Liver (tissue), 9 donors: ENCODE measurements around the gene CEACAM19. TPM values are rescaled to one million over a fixed set of nuclear protein-coding genes. Genes with fewer than 3 reads are reported as not detected.
"Not testable (repeated sequence)": the region's sequence is repeated elsewhere in the genome, so short reads cannot be mapped to it uniquely, and the experiment has no call there.

ENCODE experiments used
- DNase-seq: peaks from one replicate; pipeline ENCODE4 v3.0.0-alpha.2; 2017; ENCODE audit warnings: low spot score
- H3K27ac ChIP-seq, 2 donors: one replicate each; pipeline ENCODE4 v1.7.0; 2013; ENCODE audit warnings: inconsistent platforms in 2 of 2, low read length in 2 of 2, control low read depth in 1 of 2, low read depth in 1 of 2, mild to moderate bottlenecking in 1 of 2
- H3K27me3 ChIP-seq, 4 donors: one replicate each; pipeline versions ENCODE4 v1.6.1 to v1.7.0; 2013; ENCODE audit warnings: low read length in 3 of 4, inconsistent platforms in 1 of 4, mild to moderate bottlenecking in 1 of 4, moderate library complexity in 1 of 4; ENCODE audit not compliant: control insufficient read depth in 4 of 4, insufficient read depth in 4 of 4
- H3K36me3 ChIP-seq, 4 donors: one replicate each; pipeline versions ENCODE4 v1.6.1 to v1.7.0; 2013; ENCODE audit warnings: low read length in 3 of 4, mild to moderate bottlenecking in 3 of 4, low read depth in 1 of 4, moderate library complexity in 1 of 4; ENCODE audit not compliant: control insufficient read depth in 4 of 4, insufficient read depth in 3 of 4
- H3K4me1 ChIP-seq, 4 donors: one replicate each; pipeline versions ENCODE4 v1.6.1 to v1.7.0; 2013; ENCODE audit warnings: low read length in 3 of 4, mild to moderate bottlenecking in 3 of 4, moderate library complexity in 1 of 4; ENCODE audit not compliant: control insufficient read depth in 4 of 4, insufficient read depth in 4 of 4
- H3K4me3 ChIP-seq, 3 donors: one replicate each; pipeline versions ENCODE4 v1.6.1 to v1.7.0; 2013; ENCODE audit warnings: low read length in 3 of 3, control low read depth in 1 of 3, low read depth in 1 of 3, mild to moderate bottlenecking in 1 of 3
- H3K9ac ChIP-seq, 2 donors: one replicate each; pipeline ENCODE4 v1.7.0; 2013; ENCODE audit warnings: low read length in 2 of 2, mild to moderate bottlenecking in 2 of 2, moderate library complexity in 2 of 2, control low read depth in 1 of 2, low read depth in 1 of 2
- H3K9me3 ChIP-seq, 4 donors: one replicate each; pipeline versions ENCODE4 v1.6.1 to v1.7.0; 2013; ENCODE audit warnings: low read length in 3 of 4; ENCODE audit not compliant: control insufficient read depth in 4 of 4
- EGR1 ChIP-seq, 2 donors: IDR thresholded peaks; 2 replicates each; pipeline ENCODE4 v1.6.1; 2016 to 2018; ENCODE audit warnings: antibody characterized with exemption in 2 of 2, low read depth in 2 of 2
- FOXA1 ChIP-seq: IDR thresholded peaks from 2 replicates; pipeline ENCODE4 v1.6.1; 2016; ENCODE audit warnings: antibody characterized with exemption
- FOXA2 ChIP-seq: IDR thresholded peaks from 2 replicates; pipeline ENCODE4 v1.6.1; 2016; ENCODE audit warnings: antibody characterized with exemption
- GABPA ChIP-seq, 2 donors: IDR thresholded peaks in 1 of 2; conservative IDR thresholded peaks in 1 of 2; 2 replicates each; pipeline ENCODE4 v1.6.1; 2016; ENCODE audit warnings: antibody characterized with exemption in 2 of 2, mild to moderate bottlenecking in 1 of 2, moderate library complexity in 1 of 2
- HNF4A ChIP-seq, 2 donors: conservative IDR thresholded peaks; 2 replicates each; pipeline ENCODE4 v1.6.1; 2016; ENCODE audit warnings: antibody characterized with exemption in 2 of 2, mild to moderate bottlenecking in 2 of 2
- HNF4G ChIP-seq: IDR thresholded peaks from 2 replicates; pipeline ENCODE4 v1.6.1; 2016; ENCODE audit warnings: antibody characterized with exemption
- JUND ChIP-seq, 2 donors: IDR thresholded peaks; 2 replicates each; pipeline ENCODE4 v1.6.1; 2016; ENCODE audit warnings: antibody characterized with exemption in 2 of 2
- MAX ChIP-seq: IDR thresholded peaks from 2 replicates; pipeline ENCODE4 v1.6.1; 2016; ENCODE audit warnings: antibody characterized with exemption
- NR2F2 ChIP-seq: IDR thresholded peaks from 2 replicates; pipeline ENCODE4 v1.6.1; 2016; ENCODE audit warnings: antibody characterized with exemption
- RAD21 ChIP-seq, 2 donors: IDR thresholded peaks; 2 replicates each; pipeline ENCODE4 v1.6.1; 2016; ENCODE audit warnings: antibody characterized with exemption in 2 of 2, mild to moderate bottlenecking in 2 of 2
- RXRA ChIP-seq, 2 donors: IDR thresholded peaks; 2 replicates each; pipeline ENCODE4 v1.6.1; 2017 to 2018; ENCODE audit warnings: antibody characterized with exemption in 2 of 2, mild to moderate bottlenecking in 1 of 2
- SP1 ChIP-seq: IDR thresholded peaks from 2 replicates; pipeline ENCODE4 v1.6.1; 2018; ENCODE audit warnings: antibody characterized with exemption, mild to moderate bottlenecking
- TAF1 ChIP-seq: conservative IDR thresholded peaks from 2 replicates; pipeline ENCODE4 v1.6.1; 2016; ENCODE audit warnings: antibody characterized with exemption, mild to moderate bottlenecking
- YY1 ChIP-seq: IDR thresholded peaks from 2 replicates; pipeline ENCODE4 v1.6.1; 2016; ENCODE audit warnings: antibody characterized with exemption, mild to moderate bottlenecking
- WGBS: extraction: QIAGEN DNeasy Blood & Tissue Kit; methylation state at CpG from one replicate; pipeline ENCODE4 v1.1.7; 2013; 5-methylcytosine and 5-hydroxymethylcytosine counted together
- polyA plus RNA-seq, 2 donors: library from polyadenylated mRNA; stranded (reverse) in 1 of 2; unstranded in 1 of 2; fragments of 200-250 nt in 1 of 2; fragments of >200 nt in 1 of 2; fragmentation: Nextera tagmentation in 1 of 2; extraction: Ambion mirVana in 1 of 2; gene quantifications; one replicate each; pipeline versions ENCODE4 v1.2.1 to v1.2.3, GENCODE V29; 2013 to 2015
- total RNA-seq, 2 donors: library from RNA; depleted of rRNA; stranded (reverse); fragments of >200 nt; gene quantifications; one replicate each; pipeline ENCODE4 v1.2.3, GENCODE V29; 2014
- TF ChIP-seq, protein P1 (sequence below): IDR thresholded peaks from 2 replicates; pipeline ENCODE4 v1.6.1; 2016; ENCODE audit warnings: antibody characterized with exemption
- TF ChIP-seq, protein P2 (sequence below): IDR thresholded peaks from 2 replicates; pipeline ENCODE4 v1.6.1; 2016; ENCODE audit warnings: antibody characterized with exemption
- TF ChIP-seq, protein P3 (sequence below): fragments of 150-350 bp; IDR thresholded peaks from 2 replicates; pipeline ENCODE4 v1.5.1; 2017; ENCODE audit warnings: improper control_type of control experiment, low read depth, low read length; ENCODE audit not compliant: missing input control
- TF ChIP-seq, protein P4 (sequence below): IDR thresholded peaks from 2 replicates; pipeline ENCODE4 v1.6.1; 2016; ENCODE audit warnings: antibody characterized with exemption, mild to moderate bottlenecking
- donor health status: healthy.
- donor health status: healthy.
- donor health status: healthy.
- donor health status: healthy.
- donor health status: healthy.

Gene CEACAM19
- total and polyA plus RNA-seq, 4 donors, result 0.75 to 2.6 (median 1.3) TPM

DNA sequence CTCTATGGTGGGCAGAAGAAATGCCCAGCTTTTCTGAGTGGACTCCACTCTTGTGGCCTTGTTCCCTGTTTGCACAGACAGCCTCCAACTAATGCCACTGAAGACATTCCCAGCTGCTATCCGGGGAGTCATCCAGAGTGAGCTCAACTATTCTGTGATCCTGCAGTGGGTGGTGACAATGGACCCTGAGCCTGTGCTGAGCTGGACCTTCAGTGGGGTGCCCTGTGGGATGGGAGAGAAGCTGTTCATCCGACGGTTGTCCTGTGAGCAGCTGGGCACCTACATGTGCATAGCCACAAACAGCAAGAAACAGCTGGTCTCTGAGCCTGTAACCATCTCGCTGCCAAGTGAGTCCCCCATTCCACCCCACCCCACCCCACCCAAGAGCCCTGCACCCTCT, 47.7 kb upstream of the CEACAM19 start:
- TF ChIP-seq YY1 (no peak), SP1 (no peak), HNF4G (no peak), RXRA (IDR thresholded peaks at IDR 0.05) (no peak), NR2F2 (no peak), JUND (IDR thresholded peaks at IDR 0.05) (no peak), EGR1 (IDR thresholded peaks at IDR 0.05; ENCODE audit: low read depth in 2 of 2) (no peak)
- TF ChIP-seq, protein P1, sequence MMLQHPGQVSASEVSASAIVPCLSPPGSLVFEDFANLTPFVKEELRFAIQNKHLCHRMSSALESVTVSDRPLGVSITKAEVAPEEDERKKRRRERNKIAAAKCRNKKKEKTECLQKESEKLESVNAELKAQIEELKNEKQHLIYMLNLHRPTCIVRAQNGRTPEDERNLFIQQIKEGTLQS, result no peak
- TF ChIP-seq, protein P2, sequence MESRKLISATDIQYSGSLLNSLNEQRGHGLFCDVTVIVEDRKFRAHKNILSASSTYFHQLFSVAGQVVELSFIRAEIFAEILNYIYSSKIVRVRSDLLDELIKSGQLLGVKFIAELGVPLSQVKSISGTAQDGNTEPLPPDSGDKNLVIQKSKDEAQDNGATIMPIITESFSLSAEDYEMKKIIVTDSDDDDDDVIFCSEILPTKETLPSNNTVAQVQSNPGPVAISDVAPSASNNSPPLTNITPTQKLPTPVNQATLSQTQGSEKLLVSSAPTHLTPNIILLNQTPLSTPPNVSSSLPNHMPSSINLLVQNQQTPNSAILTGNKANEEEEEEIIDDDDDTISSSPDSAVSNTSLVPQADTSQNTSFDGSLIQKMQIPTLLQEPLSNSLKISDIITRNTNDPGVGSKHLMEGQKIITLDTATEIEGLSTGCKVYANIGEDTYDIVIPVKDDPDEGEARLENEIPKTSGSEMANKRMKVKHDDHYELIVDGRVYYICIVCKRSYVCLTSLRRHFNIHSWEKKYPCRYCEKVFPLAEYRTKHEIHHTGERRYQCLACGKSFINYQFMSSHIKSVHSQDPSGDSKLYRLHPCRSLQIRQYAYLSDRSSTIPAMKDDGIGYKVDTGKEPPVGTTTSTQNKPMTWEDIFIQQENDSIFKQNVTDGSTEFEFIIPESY, result no peak

GRCh38 chr19:44624840-44625354, 46.4 kb upstream of the CEACAM19 start:
- H3K9ac ChIP-seq, result no peak overlapping the region
- no peak for DNase-seq
- no peak overlapping the region for H3K27ac ChIP-seq
- no peak overlapping the region for H3K4me3 ChIP-seq
- no peaks in the 10 kb centered on the region for H3K9me3 ChIP-seq
- H3K4me1 ChIP-seq, result peaks cover 4 to 10% (median 7%) of the 10 kb centered on the region in 4 donors
- TF ChIP-seq NR2F2, result no peak
- TF ChIP-seq FOXA2, result no peak
- no peak for TF ChIP-seq RAD21 (IDR thresholded peaks at IDR 0.05)
- TF ChIP-seq, protein P3, sequence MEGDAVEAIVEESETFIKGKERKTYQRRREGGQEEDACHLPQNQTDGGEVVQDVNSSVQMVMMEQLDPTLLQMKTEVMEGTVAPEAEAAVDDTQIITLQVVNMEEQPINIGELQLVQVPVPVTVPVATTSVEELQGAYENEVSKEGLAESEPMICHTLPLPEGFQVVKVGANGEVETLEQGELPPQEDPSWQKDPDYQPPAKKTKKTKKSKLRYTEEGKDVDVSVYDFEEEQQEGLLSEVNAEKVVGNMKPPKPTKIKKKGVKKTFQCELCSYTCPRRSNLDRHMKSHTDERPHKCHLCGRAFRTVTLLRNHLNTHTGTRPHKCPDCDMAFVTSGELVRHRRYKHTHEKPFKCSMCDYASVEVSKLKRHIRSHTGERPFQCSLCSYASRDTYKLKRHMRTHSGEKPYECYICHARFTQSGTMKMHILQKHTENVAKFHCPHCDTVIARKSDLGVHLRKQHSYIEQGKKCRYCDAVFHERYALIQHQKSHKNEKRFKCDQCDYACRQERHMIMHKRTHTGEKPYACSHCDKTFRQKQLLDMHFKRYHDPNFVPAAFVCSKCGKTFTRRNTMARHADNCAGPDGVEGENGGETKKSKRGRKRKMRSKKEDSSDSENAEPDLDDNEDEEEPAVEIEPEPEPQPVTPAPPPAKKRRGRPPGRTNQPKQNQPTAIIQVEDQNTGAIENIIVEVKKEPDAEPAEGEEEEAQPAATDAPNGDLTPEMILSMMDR, result no peak
- TF ChIP-seq, protein P1, result no peak
- no peak for TF ChIP-seq YY1
- TF ChIP-seq, protein P4, sequence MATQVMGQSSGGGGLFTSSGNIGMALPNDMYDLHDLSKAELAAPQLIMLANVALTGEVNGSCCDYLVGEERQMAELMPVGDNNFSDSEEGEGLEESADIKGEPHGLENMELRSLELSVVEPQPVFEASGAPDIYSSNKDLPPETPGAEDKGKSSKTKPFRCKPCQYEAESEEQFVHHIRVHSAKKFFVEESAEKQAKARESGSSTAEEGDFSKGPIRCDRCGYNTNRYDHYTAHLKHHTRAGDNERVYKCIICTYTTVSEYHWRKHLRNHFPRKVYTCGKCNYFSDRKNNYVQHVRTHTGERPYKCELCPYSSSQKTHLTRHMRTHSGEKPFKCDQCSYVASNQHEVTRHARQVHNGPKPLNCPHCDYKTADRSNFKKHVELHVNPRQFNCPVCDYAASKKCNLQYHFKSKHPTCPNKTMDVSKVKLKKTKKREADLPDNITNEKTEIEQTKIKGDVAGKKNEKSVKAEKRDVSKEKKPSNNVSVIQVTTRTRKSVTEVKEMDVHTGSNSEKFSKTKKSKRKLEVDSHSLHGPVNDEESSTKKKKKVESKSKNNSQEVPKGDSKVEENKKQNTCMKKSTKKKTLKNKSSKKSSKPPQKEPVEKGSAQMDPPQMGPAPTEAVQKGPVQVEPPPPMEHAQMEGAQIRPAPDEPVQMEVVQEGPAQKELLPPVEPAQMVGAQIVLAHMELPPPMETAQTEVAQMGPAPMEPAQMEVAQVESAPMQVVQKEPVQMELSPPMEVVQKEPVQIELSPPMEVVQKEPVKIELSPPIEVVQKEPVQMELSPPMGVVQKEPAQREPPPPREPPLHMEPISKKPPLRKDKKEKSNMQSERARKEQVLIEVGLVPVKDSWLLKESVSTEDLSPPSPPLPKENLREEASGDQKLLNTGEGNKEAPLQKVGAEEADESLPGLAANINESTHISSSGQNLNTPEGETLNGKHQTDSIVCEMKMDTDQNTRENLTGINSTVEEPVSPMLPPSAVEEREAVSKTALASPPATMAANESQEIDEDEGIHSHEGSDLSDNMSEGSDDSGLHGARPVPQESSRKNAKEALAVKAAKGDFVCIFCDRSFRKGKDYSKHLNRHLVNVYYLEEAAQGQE, result no peak
- no peak for TF ChIP-seq JUND (IDR thresholded peaks at IDR 0.05)
- TF ChIP-seq HNF4G, result no peak
- TF ChIP-seq, protein P2, result no peak
- TF ChIP-seq FOXA1, result no peak
- TF ChIP-seq GABPA (IDR thresholded peaks at IDR 0.05 in 1 of 2, conservative IDR thresholded peaks at IDR 0.05 in 1 of 2), result no peak
- no peak for TF ChIP-seq RXRA (IDR thresholded peaks at IDR 0.05)
- no peak for TF ChIP-seq HNF4A (conservative IDR thresholded peaks at IDR 0.05)
- no peak for TF ChIP-seq TAF1
- TF ChIP-seq MAX, result no peak
- no peak for TF ChIP-seq SP1
- no peak for TF ChIP-seq EGR1 (IDR thresholded peaks at IDR 0.05; ENCODE audit: low read depth in 2 of 2)
- 96% methylated on average over 4 of the region's 4 CpGs for WGBS
- peaks cover 0 to 10% (median 0%) of the 10 kb centered on the region in 4 donors for H3K36me3 ChIP-seq
- no peaks in the 10 kb centered on the region for H3K27me3 ChIP-seq

More for the DNA sequence above, 47.7 kb upstream of the CEACAM19 start:
- Histone ChIP-seq H3K4me3 (no peak overlapping the region), H3K4me1 (peaks cover 6 to 10% (median 9%) of the 10 kb centered on the region in 4 donors), H3K9me3 (no peaks in the 10 kb centered on the region), H3K27ac (no peak overlapping the region), H3K27me3 (no peaks in the 10 kb centered on the region), H3K36me3 (peaks cover 0 to 6% (median 0%) of the 10 kb centered on the region in 4 donors), H3K9ac (no peak overlapping the region)
- no peak for DNase-seq
- WGBS, result 96% methylated on average over 4 of the region's 4 CpGs

- not testable (repeated sequence) for H3K27me3 ChIP-seq, H3K27ac ChIP-seq, DNase-seq, H3K9ac ChIP-seq, H3K9me3 ChIP-seq, H3K4me3 ChIP-seq
- WGBS, result 93% methylated on average over 4 of the region's 4 CpGs
- peaks cover 0 to 17% (median 2%) of the 10 kb centered on the region in 4 donors for H3K36me3 ChIP-seq
- H3K4me1 ChIP-seq, result peaks cover 3 to 10% (median 7%) of the 10 kb centered on the region in 4 donors
Observed at GRCh38 chr19:44625637-44626036, 45.6 kb upstream of the CEACAM19 start.
